Left lung (tissue), 10 donors: Measurements from ENCODE around the gene MLH3. TPM values are rescaled to one million over a fixed set of nuclear protein-coding genes. Genes with fewer than 3 reads are reported as not detected.
A peak's percentile ranks its signal among the peaks of the same experiment; 100 is the strongest.

Experiments used
- ATAC-seq: fragments of 200-7000 bp; cut with Tn5 transposase; one replicate; pipeline ENCODE4 v1.9.1; 2020; ENCODE audit warnings: moderate library complexity
- DNase-seq, 4 donors: peaks; one replicate each; pipeline ENCODE4 v3.0.0-alpha.2; 2013 to 2020
- H3K27ac ChIP-seq, 2 donors: fragments of 200-600 bp; sonication (generic) in 1 of 2; one replicate each; pipeline versions ENCODE4 v1.5.0 to v1.8.0; 2020 to 2021
- H3K27me3 ChIP-seq, 2 donors: fragments of 200-600 bp; sonication (generic) in 1 of 2; one replicate each; pipeline versions ENCODE4 v1.5.0 to v1.8.0; 2020 to 2021
- H3K36me3 ChIP-seq, 2 donors: fragments of 200-600 bp; sonication (generic) in 1 of 2; one replicate each; pipeline versions ENCODE4 v1.5.0 to v1.8.0; 2020 to 2021
- H3K4me1 ChIP-seq, 2 donors: fragments of 200-600 bp; one replicate each; pipeline ENCODE4 v1.8.0; 2021
- H3K4me3 ChIP-seq, 2 donors: fragments of 200-600 bp; sonication (generic) in 1 of 2; one replicate each; pipeline versions ENCODE4 v1.5.0 to v1.8.0; 2020 to 2021; ENCODE audit warnings: mild to moderate bottlenecking in 1 of 2
- H3K9me3 ChIP-seq, 2 donors: fragments of 200-600 bp; sonication (generic) in 1 of 2; one replicate each; pipeline versions ENCODE4 v1.5.0 to v1.8.0; 2020 to 2021
- intact Hi-C, 2 donors: fragments of 100-400 bp; cut with DNase I; formaldehyde crosslinking; loops; one replicate each; pipeline versions ENCODE4 v1.11.2 to v1.14.2; 2022
- polyA plus RNA-seq, 6 donors: library from polyadenylated mRNA; unstranded; fragments of 120-200 nt; gene quantifications; one replicate each; pipeline ENCODE4 v1.2.1, GENCODE V29; 2013; ENCODE audit not compliant: insufficient read length in 6 of 6
- total RNA-seq, 2 donors: library from RNA; stranded (reverse); fragmentation: NEBNext Ultra II Directional; extraction: Animal tissue kit (Norgen Biotek cat#: 25700); gene quantifications; one replicate each; pipeline ENCODE4 v1.2.1, GENCODE V29; 2021
- TF ChIP-seq, protein P1 (sequence below), 2 donors: fragments of 200-600 bp; sonication (generic) in 1 of 2; IDR thresholded peaks; one replicate each; pipeline versions ENCODE4 v1.5.0 to v1.8.0; 2021; ENCODE audit warnings: antibody characterized with exemption in 2 of 2
- donor health status: DM: no; HTN: yes; CAD: no.
- donor health status: DM: no; HTN: no; CAD: no.

MLH3 gene
- total and polyA plus RNA-seq, 8 donors: 24.7 to 48.3 (median 39.9) TPM

DNA sequence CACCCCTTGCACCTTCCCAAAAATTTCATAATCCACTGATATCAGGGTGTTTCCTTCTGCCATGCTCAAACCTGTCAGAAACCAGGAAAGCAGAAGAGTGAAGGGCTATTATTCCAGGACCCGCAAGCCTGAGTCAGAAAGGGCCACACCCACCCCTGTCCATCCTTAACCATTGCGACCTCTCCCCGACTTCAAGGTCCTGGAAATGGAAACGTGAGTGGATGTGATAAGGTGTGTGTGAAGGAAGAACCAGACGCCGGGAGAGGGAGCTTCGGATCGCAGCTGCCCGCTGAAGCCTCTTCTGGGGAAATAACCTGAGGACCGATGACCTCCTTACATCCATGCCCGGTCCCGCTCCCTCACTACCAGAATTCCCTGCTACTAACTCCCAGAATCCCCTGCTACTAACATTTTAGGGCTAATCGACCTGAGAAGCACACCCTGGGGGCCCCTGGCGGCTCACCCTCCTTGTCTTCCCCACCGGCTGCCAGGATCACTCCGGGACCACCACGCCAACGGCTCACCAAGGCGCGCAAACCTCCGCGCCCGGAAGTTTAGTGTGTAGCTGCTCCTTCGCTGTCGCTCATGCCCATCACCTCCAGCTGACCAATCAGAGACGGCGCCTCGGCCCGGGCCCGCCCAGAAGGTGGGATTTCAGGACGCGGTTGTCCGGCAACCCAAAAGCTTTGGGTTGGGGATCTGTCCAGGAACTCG, 12.4 kb upstream of the MLH3 start, which contains the start of gene ACYP1:
Gene ACYP1, minus strand, starts transcription at position 534 of the 714 bp plus-strand sequence. Its CDS starts 471 bp downstream, at position 63.
- Histone ChIP-seq H3K4me1 (peaks cover 5 to 36% of the 10 kb centered on the region in 2 donors), H3K36me3 (no peaks in the 10 kb centered on the region), H3K27ac (peak within 1 kb of the TSS; percentile 27 to 69), H3K9me3 (no peaks in the 10 kb centered on the region), H3K4me3 (peak within 1 kb of the TSS; percentile 86 to 89), H3K27me3 (no peaks in the 10 kb centered on the region)
- TF ChIP-seq, protein P1, sequence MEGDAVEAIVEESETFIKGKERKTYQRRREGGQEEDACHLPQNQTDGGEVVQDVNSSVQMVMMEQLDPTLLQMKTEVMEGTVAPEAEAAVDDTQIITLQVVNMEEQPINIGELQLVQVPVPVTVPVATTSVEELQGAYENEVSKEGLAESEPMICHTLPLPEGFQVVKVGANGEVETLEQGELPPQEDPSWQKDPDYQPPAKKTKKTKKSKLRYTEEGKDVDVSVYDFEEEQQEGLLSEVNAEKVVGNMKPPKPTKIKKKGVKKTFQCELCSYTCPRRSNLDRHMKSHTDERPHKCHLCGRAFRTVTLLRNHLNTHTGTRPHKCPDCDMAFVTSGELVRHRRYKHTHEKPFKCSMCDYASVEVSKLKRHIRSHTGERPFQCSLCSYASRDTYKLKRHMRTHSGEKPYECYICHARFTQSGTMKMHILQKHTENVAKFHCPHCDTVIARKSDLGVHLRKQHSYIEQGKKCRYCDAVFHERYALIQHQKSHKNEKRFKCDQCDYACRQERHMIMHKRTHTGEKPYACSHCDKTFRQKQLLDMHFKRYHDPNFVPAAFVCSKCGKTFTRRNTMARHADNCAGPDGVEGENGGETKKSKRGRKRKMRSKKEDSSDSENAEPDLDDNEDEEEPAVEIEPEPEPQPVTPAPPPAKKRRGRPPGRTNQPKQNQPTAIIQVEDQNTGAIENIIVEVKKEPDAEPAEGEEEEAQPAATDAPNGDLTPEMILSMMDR (IDR thresholded peaks at IDR 0.05): no peak
- intact Hi-C loops: no loop called here
- ATAC-seq (peak; percentile 97), DNase-seq (peak; percentile 90 to 95 (median 94))

DNA sequence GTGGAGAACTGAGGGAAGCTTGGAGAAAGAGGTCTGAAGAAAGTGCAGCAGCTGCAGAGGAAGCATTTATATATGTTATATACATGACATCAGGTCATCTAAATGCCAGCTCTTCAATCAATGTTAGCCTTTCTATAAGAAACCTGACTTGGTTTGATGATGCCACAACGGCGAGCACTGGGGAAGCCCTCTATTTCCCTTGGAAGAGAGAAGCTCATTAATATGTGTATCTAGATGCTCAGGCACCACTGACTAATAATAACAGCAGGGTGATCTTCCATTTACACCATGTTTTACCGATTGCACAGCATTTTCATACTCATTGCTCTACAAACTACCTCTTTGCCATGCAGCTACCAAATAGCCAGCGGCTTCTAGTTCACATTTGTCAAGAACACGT, 11.7 kb upstream of the MLH3 start:
- Histone ChIP-seq H3K4me3 (peak overlapping the region; percentile 86 to 89), H3K27me3 (no peaks in the 10 kb centered on the region), H3K36me3 (no peaks in the 10 kb centered on the region), H3K9me3 (no peaks in the 10 kb centered on the region), H3K27ac (peak overlapping the region in 1 of 2 donors; percentile 69), H3K4me1 (peaks cover 4 to 30% of the 10 kb centered on the region in 2 donors)
- DNase-seq (no peak), ATAC-seq (no peak)
- intact Hi-C loops: no loop called here
- TF ChIP-seq, protein P1 (IDR thresholded peaks at IDR 0.05): no peak

DNA sequence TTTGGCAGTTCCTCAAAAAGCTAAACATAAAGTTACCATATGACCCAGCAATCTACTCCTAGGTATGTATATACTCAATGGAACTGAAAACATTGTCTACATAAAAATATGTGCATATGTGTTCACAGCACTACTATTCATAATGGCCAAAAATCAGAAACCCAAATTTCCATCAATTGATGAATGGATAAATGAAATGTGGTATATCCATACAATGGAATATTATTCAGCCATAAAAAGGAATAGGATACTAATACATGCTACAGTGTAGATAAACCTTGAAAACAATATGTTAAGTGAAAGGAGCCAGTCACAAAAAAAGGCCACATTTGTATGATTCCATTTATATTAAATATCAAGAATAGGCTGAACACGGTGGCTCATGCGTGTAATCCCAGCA, 9.2 kb upstream of the MLH3 start:
- Histone ChIP-seq H3K9me3 (no peaks in the 10 kb centered on the region), H3K4me3 (no peak overlapping the region), H3K4me1 (peaks cover 0 to 21% of the 10 kb centered on the region in 2 donors), H3K36me3 (no peaks in the 10 kb centered on the region), H3K27ac (no peak overlapping the region), H3K27me3 (no peaks in the 10 kb centered on the region)
- DNase-seq: no peak
- TF ChIP-seq, protein P1 (IDR thresholded peaks at IDR 0.05): no peak
- no peak for ATAC-seq
- intact Hi-C loops: no loop called here

DNA sequence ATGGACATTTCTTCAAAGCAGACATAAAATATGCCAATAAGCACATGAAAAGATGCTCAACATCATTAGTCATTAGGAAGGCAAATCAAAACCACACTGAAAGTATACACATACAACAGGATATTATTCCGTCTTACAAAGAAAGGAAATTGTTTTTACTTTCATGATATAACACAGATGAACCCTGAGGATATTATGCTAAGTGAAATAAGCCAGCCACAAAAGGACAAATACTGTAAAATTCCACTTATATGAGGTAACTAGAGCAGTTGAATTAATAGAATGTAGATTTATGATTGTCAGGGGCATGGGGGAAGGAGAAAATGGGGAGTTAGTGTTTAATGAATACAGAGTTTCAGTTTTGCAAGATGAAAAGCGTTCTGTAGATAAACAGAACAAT, 8.4 kb upstream of the MLH3 start:
- Histone ChIP-seq H3K4me1 (peaks cover 0 to 19% of the 10 kb centered on the region in 2 donors), H3K27me3 (no peaks in the 10 kb centered on the region), H3K36me3 (no peaks in the 10 kb centered on the region), H3K9me3 (no peaks in the 10 kb centered on the region), H3K27ac (no peak overlapping the region), H3K4me3 (no peak overlapping the region)
- DNase-seq (no peak), ATAC-seq (no peak)
- TF ChIP-seq, protein P1 (IDR thresholded peaks at IDR 0.05): no peak
- intact Hi-C loops: no loop called here

DNA sequence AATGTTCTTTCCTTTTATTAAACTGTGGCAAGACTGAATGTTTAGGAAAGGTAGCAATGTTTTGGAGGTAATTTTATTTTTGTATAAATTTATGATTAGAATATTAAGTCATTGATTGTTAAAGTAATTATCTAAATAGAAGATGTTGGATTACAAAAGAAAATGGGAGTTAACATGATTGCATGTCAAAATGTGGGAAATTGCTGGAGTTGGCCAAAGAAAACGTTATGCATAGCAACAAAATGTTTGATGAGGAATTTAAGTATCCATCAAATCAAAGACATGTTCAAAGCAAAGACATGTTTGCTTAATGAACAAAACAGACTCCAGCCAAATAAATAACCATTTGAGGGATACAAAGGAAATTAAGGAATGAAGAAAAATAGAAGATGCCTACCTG, 3.2 kb upstream of the MLH3 start:
- peaks cover 0 to 27% of the 10 kb centered on the region in 2 donors for H3K4me1 ChIP-seq
- no peak overlapping the region for H3K27ac ChIP-seq
- intact Hi-C loops: no loop called here
- H3K36me3 ChIP-seq: no peaks in the 10 kb centered on the region
- ATAC-seq (no peak), DNase-seq (no peak)
- no peaks in the 10 kb centered on the region for H3K9me3 ChIP-seq
- TF ChIP-seq, protein P1 (IDR thresholded peaks at IDR 0.05): no peak
- no peak overlapping the region for H3K4me3 ChIP-seq
- H3K27me3 ChIP-seq: peaks cover 0 to 10% of the 10 kb centered on the region in 2 donors
